Fibroblast of mammary gland (primary cell): ENCODE measurements around the gene APOBEC3B.
"Not testable (repeated sequence)": the region's sequence is repeated elsewhere in the genome, so short reads cannot be mapped to it uniquely, and the experiment has no call there.

Experiments
- DNase-seq: peaks from one replicate; pipeline ENCODE4 v3.0.0-alpha.2; 2010; ENCODE audit warnings: low read depth
- H3K4me3 ChIP-seq: 2 replicates; pipeline ENCODE4 v1.5.1; 2011; ENCODE audit warnings: low read depth, mild to moderate bottlenecking, low read length, moderate library complexity; ENCODE audit not compliant: control insufficient read depth
- TF ChIP-seq, protein P1 (sequence below): conservative IDR thresholded peaks from 2 replicates; pipeline ENCODE4 v1.5.1; 2011; ENCODE audit warnings: low read depth, low read length, inconsistent platforms; ENCODE audit not compliant: control insufficient read depth, insufficient read depth

The APOBEC3B gene

DNA sequence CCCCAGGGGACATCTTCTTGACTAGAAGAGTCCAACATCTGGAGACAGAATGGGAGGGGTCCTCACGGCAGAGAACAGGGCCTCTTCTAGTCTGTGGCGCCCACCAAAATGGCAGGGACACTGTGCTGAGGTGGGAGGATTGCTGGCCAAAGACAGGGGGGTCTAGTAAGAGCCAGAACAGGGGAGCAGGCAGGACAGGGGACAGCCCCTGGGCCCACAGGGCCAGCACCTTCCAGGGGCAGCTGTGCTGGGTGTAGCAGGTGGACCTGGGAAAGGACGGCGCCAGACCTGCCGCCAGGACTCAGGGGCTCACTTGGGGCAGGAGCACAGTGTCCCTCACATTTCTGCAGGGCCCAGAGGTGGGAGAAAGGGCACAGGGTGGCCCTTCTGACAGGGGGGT lies 25.6 kb upstream of the APOBEC3B start:
- no peak overlapping the region for H3K4me3 ChIP-seq
- TF ChIP-seq, protein P1, sequence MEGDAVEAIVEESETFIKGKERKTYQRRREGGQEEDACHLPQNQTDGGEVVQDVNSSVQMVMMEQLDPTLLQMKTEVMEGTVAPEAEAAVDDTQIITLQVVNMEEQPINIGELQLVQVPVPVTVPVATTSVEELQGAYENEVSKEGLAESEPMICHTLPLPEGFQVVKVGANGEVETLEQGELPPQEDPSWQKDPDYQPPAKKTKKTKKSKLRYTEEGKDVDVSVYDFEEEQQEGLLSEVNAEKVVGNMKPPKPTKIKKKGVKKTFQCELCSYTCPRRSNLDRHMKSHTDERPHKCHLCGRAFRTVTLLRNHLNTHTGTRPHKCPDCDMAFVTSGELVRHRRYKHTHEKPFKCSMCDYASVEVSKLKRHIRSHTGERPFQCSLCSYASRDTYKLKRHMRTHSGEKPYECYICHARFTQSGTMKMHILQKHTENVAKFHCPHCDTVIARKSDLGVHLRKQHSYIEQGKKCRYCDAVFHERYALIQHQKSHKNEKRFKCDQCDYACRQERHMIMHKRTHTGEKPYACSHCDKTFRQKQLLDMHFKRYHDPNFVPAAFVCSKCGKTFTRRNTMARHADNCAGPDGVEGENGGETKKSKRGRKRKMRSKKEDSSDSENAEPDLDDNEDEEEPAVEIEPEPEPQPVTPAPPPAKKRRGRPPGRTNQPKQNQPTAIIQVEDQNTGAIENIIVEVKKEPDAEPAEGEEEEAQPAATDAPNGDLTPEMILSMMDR, result no peak
- no peak for DNase-seq

DNA sequence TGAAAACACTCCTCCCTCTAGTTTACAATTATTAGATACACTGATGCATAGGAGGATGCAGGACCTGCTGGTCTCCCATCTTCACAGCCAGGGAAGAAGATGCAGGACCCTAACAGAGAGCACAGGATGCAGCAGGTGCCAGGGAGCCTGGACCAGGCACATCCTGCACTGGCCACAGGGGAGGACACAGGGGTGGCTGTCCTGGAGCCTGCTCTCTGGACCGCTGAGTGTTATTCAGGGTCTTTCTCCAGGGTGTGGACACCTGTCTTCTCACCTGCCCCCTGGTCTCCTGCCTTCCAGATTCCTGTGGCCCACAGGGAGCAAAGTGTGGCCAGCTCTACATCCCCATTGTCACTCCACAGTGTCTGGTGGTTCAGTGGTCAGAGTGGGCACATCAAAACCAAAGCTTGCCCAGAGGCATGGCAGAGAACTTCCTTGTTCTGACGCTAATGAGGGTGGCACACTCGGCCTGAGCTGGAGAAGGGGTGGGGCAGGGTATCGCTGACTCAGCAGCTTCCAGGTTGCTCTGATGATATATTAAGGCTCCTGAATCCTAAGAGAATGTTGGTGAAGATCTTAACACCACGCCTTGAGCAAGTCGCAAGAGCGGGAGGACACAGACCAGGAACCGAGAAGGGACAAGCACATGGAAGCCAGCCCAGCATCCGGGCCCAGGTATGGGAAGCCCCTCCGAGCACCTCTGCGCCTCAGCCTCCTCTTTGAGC lies 24.9 kb upstream of the APOBEC3B start, which contains the start of gene APOBEC3A:
Gene APOBEC3A (plus strand): TSS at position 564 of the 725 bp plus-strand sequence. CDS start 83 bp downstream, at position 647.
- DNase-seq, result no peak
- H3K4me3 ChIP-seq, result no peak within 1 kb of the TSS
- TF ChIP-seq, protein P1, result no peak

DNA sequence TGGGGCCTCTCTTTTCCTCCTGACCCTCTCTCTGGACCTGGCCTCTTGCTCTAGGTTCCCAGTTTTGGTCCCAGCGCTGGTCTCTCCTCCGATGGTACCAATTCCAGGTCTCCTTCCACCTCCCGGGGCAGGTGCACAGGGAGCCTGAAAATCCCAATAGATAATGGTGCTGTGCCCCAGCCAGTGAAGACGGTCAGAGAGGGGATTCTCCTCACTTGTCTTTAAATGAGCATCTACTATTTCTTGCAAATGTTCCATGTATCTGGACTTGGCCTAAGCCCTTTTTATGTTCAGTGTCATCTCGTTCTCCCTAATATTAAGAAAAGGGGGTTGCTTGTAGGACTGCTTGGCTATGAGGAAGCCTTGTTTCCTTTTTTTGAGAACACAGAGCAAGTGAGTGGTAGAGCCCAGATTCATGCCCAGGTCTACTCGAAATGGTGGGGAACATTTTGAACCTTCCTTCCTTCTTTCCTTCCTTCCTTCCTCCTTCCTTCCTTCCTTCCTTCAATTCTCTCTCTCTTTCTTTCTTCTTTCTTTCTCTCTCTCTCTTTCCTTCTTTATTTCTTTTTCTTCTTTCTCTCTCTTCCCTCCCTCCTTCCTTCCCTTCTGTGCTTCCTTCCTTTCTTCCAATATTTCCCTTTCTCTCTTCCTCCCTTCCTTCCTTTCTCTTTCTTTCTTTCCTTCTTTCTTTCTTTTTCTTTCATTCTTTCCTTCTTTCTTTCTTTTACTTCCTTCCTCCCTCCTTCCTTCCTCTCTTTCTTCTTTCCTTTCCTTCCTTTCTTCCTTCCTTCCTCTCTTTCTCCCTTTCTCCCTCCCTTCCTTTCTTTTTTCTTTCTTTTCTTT lies 24.1 kb upstream of the APOBEC3B start:
- TF ChIP-seq, protein P1, result no peak
- DNase-seq, result no peak
- no peak overlapping the region for H3K4me3 ChIP-seq

DNA sequence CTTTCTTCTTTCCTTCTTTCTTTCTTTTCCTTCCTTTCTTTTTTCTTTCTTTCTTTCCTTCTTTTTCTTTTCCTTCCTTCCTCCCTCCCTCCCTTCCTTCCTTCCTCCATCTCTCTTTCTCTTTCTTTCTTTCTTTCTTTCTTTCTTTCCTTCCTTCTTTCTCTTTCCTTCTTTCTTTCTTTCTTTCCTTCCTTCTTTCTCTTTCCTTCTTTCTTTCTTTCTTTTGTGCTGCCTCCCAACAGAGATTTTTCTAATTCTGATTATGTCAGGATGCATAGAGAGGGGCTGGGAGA lies 23.6 kb upstream of the APOBEC3B start:
- DNase-seq, H3K4me3 ChIP-seq: not testable (repeated sequence)

DNA sequence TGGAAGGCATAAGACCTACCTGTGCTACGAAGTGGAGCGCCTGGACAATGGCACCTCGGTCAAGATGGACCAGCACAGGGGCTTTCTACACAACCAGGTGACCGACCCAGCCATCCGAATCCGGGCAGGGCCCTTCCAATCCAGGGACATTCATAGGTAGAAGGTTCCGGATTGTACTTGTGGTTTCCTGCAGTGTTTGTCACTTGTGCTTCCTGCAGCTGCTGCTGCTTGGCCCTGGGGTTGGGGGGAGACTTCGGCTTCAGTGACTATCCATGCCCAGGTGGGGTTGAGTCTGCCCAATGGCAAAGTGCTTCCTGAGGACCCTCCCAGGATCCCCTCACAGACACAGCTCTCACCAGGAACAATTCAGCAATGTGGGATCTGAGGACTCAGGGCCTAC lies 22.6 kb upstream of the APOBEC3B start:
- TF ChIP-seq, protein P1, result no peak
- no peak overlapping the region for H3K4me3 ChIP-seq
- no peak for DNase-seq

DNA sequence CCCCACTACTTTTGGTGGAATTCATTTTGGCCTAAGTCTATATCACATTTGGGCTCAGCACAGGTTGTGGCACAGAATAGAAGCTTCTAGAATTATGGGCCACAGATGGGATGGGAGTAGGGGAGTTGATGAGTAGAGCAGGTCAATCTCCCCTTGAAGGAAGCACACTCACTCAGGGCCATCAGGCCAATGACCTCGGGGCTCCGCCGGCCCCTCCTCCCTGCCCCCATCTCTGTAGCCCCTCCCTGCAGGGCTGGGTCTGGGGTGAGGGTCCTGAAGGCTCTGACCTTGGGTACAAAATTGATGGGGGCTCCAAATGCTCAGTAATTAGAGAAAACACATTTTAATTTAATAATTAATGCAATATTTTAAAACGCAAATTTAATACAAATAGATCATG lies 21.5 kb upstream of the APOBEC3B start:
- not testable (repeated sequence) for H3K4me3 ChIP-seq, DNase-seq

DNA sequence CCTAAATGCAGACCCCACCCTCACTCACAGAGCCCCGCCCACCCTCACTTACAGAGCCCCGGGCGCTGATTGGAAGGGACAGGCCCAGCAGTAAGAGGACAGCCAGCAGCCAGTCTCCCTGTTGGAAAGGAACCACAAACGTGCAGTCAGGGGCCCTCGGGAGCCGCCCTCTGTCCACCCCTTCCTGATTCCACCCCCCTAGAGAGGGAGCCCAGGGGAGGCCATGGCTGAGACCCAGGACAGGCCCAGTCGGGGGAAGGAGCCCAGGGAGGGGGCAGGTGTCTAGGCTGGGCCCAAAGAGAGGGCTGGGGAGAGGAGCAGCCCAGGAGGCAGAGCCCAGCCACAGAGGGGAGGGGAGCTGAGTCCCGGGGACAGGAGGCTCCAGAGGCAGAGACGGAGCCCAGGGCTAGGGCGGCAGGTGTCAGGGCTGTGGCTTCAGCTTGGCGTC lies 18.8 kb upstream of the APOBEC3B start:
- not testable (repeated sequence) for DNase-seq, H3K4me3 ChIP-seq

DNA sequence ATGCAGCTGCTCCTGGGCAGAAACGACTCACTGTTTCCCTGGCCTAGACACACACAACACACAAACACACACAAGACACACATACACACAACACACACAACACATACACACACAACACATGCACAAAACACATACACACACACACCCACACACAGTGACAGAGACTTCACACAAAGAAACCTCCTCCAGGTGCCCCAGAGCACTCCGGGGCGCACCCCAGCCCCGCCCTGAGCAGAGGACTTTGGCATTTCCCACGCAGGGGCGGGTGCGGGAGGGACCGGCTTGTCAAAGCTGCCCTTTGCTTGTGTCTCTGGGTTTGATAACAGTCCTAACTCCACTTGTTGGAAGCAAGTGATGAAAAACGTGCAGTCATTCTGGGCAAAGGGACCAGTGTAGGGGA lies 18.3 kb upstream of the APOBEC3B start:
- H3K4me3 ChIP-seq, result no peak overlapping the region
- no peak for DNase-seq
- TF ChIP-seq, protein P1, result no peak
